Measurements from ENCODE around the gene HNRNPH2.

Gene HNRNPH2

GRCh38 chrX:101407748-101408531 lies at the start of gene HNRNPH2, which contains the start of gene GLA:
HNRNPH2 (plus strand) TSS chrX:101408222; CDS start chrX:101411989, 3,767 bp downstream.
GLA (minus strand) TSS chrX:101407925; CDS start chrX:101407903, 22 bp downstream.
- peaks cover 13% of the 10 kb centered on the region for H3K79me2 ChIP-seq
- no peaks in the 10 kb centered on the region for H3K27me3 ChIP-seq (ENCODE audit: control insufficient read depth, insufficient read depth, low read length)
- H3K4me1 ChIP-seq, result no peaks in the 10 kb centered on the region
- peak within 1 kb of the TSS; percentile 76 for H3K4me2 ChIP-seq (ENCODE audit: low read length)
- TF ChIP-seq CTCF (IDR thresholded peaks at IDR 0.05), result no peak
- peak within 1 kb of the TSS; percentile 91 for H3K9ac ChIP-seq
- H3K36me3 ChIP-seq (ENCODE audit: control insufficient read depth, insufficient read depth, low read length), result no peaks in the 10 kb centered on the region
- H3K27ac ChIP-seq, result peak within 1 kb of the TSS; percentile 99
- peak within 1 kb of the TSS; percentile 93 for H3K4me3 ChIP-seq (ENCODE audit: low read depth, low read length)
- peak within 1 kb of the TSS; percentile 76 for H2AFZ ChIP-seq
- H3K9me3 ChIP-seq (ENCODE audit: control insufficient read depth, low read length), result no peaks in the 10 kb centered on the region

- Histone ChIP-seq H2AFZ (no peak overlapping the region), H3K79me2 (no peaks in the 10 kb centered on the region), H3K4me3 (ENCODE audit: low read depth, low read length) (no peak overlapping the region), H3K27ac (no peak overlapping the region), H3K4me2 (ENCODE audit: low read length) (no peak overlapping the region), H3K27me3 (ENCODE audit: control insufficient read depth, insufficient read depth, low read length) (no peaks in the 10 kb centered on the region), H3K9ac (no peak overlapping the region), H3K4me1 (no peaks in the 10 kb centered on the region), H3K36me3 (ENCODE audit: control insufficient read depth, insufficient read depth, low read length) (no peaks in the 10 kb centered on the region), H3K9me3 (ENCODE audit: control insufficient read depth, low read length) (no peaks in the 10 kb centered on the region)
- TF ChIP-seq CTCF (IDR thresholded peaks at IDR 0.05), result no peak
These were observed 48.1 kb upstream of the HNRNPH2 start for GRCh38 chrX:101359966-101360365.

GRCh38 chrX:101360390-101360789 lies 47.6 kb upstream of the HNRNPH2 start:
- H3K27ac ChIP-seq, result no peak overlapping the region
- H3K4me3 ChIP-seq (ENCODE audit: low read depth, low read length), result no peak overlapping the region
- H3K27me3 ChIP-seq (ENCODE audit: control insufficient read depth, insufficient read depth, low read length), result no peaks in the 10 kb centered on the region
- no peak overlapping the region for H2AFZ ChIP-seq
- no peak overlapping the region for H3K9ac ChIP-seq
- TF ChIP-seq CTCF (IDR thresholded peaks at IDR 0.05), result no peak
- H3K36me3 ChIP-seq (ENCODE audit: control insufficient read depth, insufficient read depth, low read length), result no peaks in the 10 kb centered on the region
- H3K79me2 ChIP-seq, result no peaks in the 10 kb centered on the region
- no peaks in the 10 kb centered on the region for H3K9me3 ChIP-seq (ENCODE audit: control insufficient read depth, low read length)
- no peak overlapping the region for H3K4me2 ChIP-seq (ENCODE audit: low read length)
- H3K4me1 ChIP-seq, result no peaks in the 10 kb centered on the region

GRCh38 chrX:101362116-101362515 lies 45.9 kb upstream of the HNRNPH2 start:
- Histone ChIP-seq H3K27ac (no peak overlapping the region), H3K4me1 (no peaks in the 10 kb centered on the region), H3K4me3 (ENCODE audit: low read depth, low read length) (no peak overlapping the region), H3K9me3 (ENCODE audit: control insufficient read depth, low read length) (no peaks in the 10 kb centered on the region), H3K36me3 (ENCODE audit: control insufficient read depth, insufficient read depth, low read length) (no peaks in the 10 kb centered on the region), H3K79me2 (no peaks in the 10 kb centered on the region), H3K9ac (no peak overlapping the region), H2AFZ (no peak overlapping the region), H3K27me3 (ENCODE audit: control insufficient read depth, insufficient read depth, low read length) (no peaks in the 10 kb centered on the region), H3K4me2 (ENCODE audit: low read length) (no peak overlapping the region)
- no peak for TF ChIP-seq CTCF (IDR thresholded peaks at IDR 0.05)

- Histone ChIP-seq H2AFZ (no peak overlapping the region), H3K79me2 (no peaks in the 10 kb centered on the region), H3K4me3 (ENCODE audit: low read depth, low read length) (no peak overlapping the region), H3K9ac (no peak overlapping the region), H3K27me3 (ENCODE audit: control insufficient read depth, insufficient read depth, low read length) (no peaks in the 10 kb centered on the region), H3K4me2 (ENCODE audit: low read length) (no peak overlapping the region), H3K36me3 (ENCODE audit: control insufficient read depth, insufficient read depth, low read length) (no peaks in the 10 kb centered on the region), H3K27ac (no peak overlapping the region), H3K4me1 (no peaks in the 10 kb centered on the region), H3K9me3 (ENCODE audit: control insufficient read depth, low read length) (no peaks in the 10 kb centered on the region)
- no peak for TF ChIP-seq CTCF (IDR thresholded peaks at IDR 0.05)
These were observed 45.3 kb upstream of the HNRNPH2 start for GRCh38 chrX:101362757-101363156.
